CD4-positive, alpha-beta T cell treated with Interleukin-4 for 4 hours (primary cell): ENCODE measurements around the gene PTPN5.
"Not testable (repeated sequence)": the region's sequence is repeated elsewhere in the genome, so short reads cannot be mapped to it uniquely, and the experiment has no call there.

Experiments used
- DNase-seq: peaks from one replicate; pipeline ENCODE4 v3.0.0-alpha.2; 2020

The PTPN5 gene

DNA sequence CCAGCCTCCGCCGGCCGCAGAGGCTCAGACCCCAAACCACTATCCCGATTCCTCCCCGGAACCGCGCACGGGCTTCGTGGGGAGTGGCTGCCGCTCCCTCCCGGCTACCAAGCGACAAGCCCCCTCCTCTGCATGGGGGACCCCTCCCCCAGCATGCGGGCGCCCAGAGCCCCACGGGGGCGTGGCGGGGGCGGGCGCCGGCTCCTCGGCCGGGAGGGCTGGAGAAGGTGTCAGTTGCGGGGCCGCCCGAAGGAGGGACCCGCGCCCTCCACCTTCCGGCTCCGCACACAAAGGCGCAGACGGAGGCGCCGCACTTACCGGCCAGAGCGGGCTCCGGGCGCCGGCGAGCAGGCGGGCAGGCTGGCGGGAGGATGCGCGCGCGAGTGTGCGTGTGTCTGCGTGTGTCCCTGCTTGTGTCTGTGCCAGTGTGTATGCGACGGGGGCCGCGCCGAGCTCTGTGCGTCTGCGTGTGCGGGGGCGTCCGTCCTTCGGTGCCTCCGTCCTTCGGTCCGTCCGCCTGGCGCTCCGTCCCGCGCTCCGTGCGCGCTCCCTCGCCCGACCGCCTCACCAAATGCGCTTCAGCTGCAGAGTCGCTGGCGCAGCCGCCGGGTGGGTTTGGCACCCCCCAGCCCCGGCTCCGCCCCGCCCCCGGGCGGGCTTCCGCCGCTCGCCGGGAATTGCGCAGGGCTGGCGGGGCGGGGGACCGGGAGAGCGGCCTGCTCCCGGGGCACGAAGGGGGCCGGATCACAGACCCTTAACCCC lies at the start of gene PTPN5:
PTPN5 (minus strand) TSS at position 592 of the 762 bp plus-strand sequence. CDS start 19,840 bp downstream, outside the sequence.
- no peak for DNase-seq

GRCh38 chr11:18836417-18836816 lies 44.8 kb upstream of the PTPN5 start:
- DNase-seq, result no peak

GRCh38 chr11:18834754-18835466 lies 43.3 kb upstream of the PTPN5 start:
- DNase-seq, result no peak

GRCh38 chr11:18820160-18820559 lies 28.6 kb upstream of the PTPN5 start:
- DNase-seq, result not testable (repeated sequence)

DNA sequence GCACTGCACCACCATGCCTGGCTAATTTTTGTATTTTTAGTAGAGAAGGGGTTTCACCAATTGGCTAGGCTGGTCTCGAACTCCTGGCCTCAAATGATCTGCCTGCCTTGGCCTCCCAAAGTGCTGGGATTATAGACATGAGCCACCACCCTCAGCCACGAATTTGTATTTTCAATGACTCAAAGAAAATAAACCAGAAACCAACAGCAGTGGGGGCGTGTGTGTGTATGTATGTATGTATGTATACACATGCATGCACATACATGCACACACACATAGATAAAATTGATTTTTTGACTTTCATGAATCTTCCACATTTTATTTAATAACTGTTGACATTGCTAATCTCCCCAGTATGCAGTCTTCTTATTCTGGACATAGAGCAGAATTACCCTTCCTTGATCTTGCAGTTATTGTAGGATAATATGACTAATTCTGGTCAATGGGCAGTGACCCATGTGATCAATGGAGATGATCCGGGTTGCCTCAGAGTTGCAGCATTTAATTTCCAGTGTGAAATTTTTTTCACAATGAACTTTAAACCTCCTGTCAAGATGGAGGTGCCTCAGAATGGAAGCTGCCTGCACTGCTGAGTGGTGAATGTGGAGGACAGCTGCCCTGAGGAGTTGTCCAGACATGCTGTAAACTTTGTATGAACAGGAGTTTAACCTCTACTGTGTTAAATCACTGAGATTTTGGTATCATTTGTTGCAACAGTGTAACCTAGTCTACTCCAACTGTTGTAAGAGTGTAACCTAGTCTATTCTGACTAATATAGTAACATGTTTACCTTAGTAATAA lies 12.8 kb upstream of the PTPN5 start:
- no peak for DNase-seq

GRCh38 chr11:18802381-18803257 lies 11.0 kb upstream of the PTPN5 start:
- DNase-seq, result peak; percentile 30

DNA sequence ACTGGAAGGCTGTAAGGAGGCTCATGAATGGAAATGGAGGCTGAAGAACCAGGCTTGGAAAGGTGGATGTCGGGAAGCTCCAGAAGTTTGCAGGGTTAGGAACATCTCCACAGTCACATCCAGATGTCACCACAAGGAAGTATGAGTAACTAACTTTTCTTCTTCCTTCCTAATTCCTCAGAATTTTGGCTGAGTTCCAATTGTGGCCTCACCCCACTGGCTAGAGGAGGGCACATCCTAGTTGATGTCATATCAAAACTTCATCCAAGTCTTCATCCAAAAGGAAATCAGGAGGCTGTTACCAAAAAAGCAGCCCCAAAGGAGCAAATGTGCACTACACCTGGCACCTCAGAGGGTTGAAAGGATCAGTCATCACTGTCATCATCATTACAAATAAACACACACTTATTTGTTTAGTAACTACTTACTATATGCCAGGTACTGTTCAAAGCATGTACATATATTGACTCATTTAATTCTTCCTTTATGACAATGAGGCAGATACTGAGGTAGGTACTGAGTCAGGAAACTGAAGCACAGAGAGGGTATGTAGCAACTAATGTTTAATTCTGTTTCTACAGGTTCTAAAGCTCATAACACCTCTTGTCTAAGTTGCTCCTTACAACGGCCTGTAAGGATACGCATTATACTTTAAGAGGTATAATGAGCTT lies 7.3 kb upstream of the PTPN5 start:
- no peak for DNase-seq

DNA sequence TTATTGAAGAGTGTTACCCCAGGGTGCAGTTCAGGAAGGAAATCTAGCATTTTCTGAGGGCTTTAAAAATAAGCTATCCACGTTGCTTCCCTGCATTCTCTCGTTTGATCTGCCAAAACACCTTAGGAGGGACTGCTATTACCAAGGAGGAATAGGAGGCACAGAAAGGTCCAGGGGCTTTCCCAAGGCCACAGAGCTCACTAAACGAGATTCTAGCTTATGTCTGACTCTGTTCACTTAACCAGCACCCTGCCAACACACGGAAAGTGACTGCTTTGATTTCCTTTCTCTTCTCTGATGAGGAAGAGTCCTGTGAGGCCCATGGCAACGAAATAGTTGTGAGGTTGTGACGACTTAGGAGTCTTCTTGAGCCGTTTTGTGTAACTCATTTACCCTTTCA lies 3.4 kb upstream of the PTPN5 start:
- no peak for DNase-seq

- DNase-seq, result no peak
Observed at GRCh38 chr11:18792827-18793226, 1.2 kb upstream of the PTPN5 start.

DNA sequence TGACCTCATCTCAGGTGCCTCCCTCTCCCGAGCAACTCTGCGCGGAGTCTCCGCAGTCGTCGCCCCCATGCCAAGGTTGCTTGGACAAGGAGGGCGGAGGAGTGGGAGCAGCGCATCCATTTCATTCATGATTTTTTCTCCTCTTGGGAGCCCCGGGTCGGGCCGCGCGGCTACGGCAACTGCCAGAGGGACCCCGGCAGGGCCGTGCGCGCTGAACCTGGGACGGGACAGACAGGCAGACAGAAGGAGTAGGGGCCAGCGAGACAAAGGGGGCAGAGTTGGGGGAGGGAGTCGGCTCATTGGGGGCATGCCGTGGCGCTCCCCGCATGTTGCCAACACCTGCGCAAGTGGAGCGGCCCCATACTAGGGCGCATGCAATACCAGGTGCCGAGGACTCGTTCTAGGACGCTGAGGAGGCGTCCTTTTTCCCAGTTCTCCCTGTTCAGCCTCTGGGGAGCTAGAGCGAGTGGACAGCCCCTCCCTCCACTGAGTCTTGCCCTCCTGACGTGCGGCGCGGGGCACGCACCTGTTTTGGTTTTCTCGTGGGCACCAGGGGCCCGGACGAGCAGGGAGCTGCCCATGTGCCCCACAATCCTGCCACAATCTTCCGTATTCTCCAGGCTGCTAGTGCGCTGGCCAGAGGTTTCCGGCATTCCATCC lies 501 bp upstream of the PTPN5 start:
- no peak for DNase-seq

- DNase-seq, result no peak
Observed at GRCh38 chr11:18790883-18791206, 753 bp downstream of the PTPN5 start.

GRCh38 chr11:18789942-18790341 lies 1.7 kb downstream of the PTPN5 start:
- DNase-seq, result no peak

GRCh38 chr11:18785411-18785810 lies 6.2 kb downstream of the PTPN5 start:
- DNase-seq, result no peak

GRCh38 chr11:18780896-18781295 lies 10.7 kb downstream of the PTPN5 start:
- no peak for DNase-seq

DNA sequence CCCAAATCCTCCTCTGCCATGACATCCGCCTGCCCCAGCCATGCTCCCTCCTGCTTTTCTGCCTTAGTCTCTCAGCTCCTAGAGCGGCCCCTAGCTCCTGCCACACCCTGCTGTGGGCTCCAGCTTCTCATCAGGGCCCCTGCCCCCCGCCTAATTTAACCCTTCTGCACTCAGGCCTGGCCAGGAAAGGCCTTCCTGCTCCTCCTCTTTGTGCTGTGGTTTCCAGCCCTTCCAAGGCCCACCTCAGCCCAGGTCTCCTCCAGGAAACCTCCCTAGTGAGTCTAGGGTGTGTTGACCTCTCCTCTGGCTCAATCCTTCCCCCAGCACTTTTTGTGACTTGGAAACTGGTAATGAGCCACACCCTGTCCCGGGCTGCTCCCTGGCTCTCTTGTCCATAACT lies 11.3 kb downstream of the PTPN5 start:
- no peak for DNase-seq

GRCh38 chr11:18778468-18778867 lies 13.1 kb downstream of the PTPN5 start:
- DNase-seq, result no peak

GRCh38 chr11:18776324-18776723 lies 15.3 kb downstream of the PTPN5 start:
- DNase-seq, result no peak

DNA sequence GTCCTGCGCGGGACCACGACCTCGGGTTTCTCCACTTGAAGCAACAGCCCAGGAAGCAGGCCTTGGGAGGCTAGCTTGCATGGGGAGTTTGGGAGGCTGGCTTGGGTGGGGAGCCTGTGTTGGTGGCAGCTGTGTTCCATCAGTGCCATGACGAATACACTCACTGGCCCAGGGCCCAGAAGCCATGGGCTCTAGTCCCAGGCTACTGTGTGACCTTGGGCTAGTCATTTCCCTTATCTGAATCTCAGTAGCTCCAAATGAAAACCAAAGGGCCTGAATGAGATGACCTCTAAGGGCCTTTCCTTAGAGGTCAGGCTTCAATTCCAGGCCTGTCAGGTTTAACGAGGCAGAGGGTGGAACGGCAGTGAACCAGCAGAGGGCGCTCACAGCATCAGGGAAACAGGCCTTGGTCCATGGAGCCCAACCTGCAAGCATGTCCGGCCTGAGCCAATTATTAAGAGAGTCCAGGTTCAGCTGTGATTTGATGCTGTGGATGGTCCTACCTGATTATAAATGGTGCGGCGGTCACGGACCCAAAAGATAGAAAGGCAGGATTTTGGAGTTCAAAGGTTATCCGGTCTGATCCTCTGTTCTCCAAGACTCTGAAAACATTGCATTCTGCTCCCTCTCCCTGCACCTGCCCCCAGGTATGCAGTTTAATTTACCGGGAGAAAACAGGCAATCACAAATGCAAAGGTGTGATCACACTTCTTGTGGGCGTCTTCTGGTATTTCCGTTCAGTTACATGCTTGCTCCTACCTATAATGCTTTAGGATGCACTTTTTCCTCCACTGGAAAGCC lies 15.9 kb downstream of the PTPN5 start:
- DNase-seq, result no peak

DNA sequence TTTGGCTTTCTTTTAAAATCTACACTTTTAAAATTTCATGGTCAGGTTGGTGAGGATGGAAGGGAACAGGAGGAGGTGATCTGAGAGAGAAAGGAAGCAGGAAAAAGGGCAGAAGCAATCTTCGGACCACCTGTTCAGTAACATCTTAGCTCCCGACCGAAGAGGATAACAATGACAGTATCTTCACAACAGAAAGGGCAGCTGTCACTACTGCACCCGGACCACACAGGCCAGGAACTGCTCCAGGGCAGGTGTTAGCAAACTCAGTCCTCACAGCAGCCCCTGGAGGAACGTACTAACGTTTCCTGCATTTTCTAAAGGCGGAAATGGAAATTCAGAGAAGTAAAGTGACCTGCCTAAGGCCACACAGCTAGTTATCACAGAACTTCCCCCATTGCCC lies 16.8 kb downstream of the PTPN5 start:
- DNase-seq, result no peak

DNA sequence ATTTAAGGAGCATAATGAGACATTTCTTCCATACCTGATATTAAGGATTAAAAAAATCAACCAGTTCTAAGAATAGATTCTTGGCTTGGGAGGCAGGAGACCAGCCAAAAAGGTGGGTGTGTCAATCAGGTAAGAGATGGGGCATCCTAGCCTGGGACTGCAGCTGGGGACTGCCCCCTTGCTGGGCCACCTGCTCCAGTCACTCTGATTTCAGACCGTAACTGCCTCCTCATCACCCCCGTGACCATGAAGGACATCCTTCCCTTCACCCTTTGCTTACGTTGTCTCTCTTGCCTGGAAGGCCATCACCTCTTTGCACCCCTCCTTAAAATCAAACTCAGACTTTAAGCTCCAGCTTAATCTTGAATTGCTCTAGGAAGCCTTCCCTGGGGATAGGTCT lies 17.9 kb downstream of the PTPN5 start:
- no peak for DNase-seq

- DNase-seq, result no peak
Observed at GRCh38 chr11:18773104-18773503, 18.5 kb downstream of the PTPN5 start.
